Keratinocyte (primary cell): ENCODE results near the gene TPBGL. TPM values are rescaled to one million over a fixed set of nuclear protein-coding genes. Genes with fewer than 3 reads are reported as not detected.

ENCODE experiments used
- DNase-seq: peaks from one replicate; pipeline ENCODE4 v3.0.0-alpha.2; 2011; ENCODE audit warnings: low read depth, missing footprints, low spot score
- FAIRE-seq: peaks from 2 replicates; lab custom pipeline; 2011; peaks lifted over from hg19 to GRCh38; lab: Jason Lieb, UNC
- H2AFZ ChIP-seq: 2 replicates; pipeline ENCODE4 v1.6.0; 2012; ENCODE audit warnings: low read length, control low read depth, inconsistent platforms; ENCODE audit not compliant: control insufficient read depth
- H3K27ac ChIP-seq: 2 replicates; pipeline ENCODE4 v1.5.1; 2011; ENCODE audit warnings: low read length; ENCODE audit not compliant: control insufficient read depth, insufficient read depth
- H3K27me3 ChIP-seq: 3 replicates; pipeline ENCODE4 v1.6.0; 2011; ENCODE audit warnings: low read length; ENCODE audit not compliant: control insufficient read depth, insufficient read depth; ENCODE audit errors: extremely low read depth
- H3K36me3 ChIP-seq, 2 experiments: 2 replicates in 1 of 2; 3 replicates in 1 of 2; pipeline ENCODE4 v1.5.1; 2011; ENCODE audit warnings: low read length in 2 of 2, mild to moderate bottlenecking in 1 of 2; ENCODE audit not compliant: control insufficient read depth in 2 of 2, insufficient read depth in 2 of 2; ENCODE audit errors: extremely low read depth in 1 of 2
- H3K4me1 ChIP-seq: 3 replicates; pipeline ENCODE4 v1.5.1; 2011; ENCODE audit warnings: low read length; ENCODE audit not compliant: control insufficient read depth, insufficient read depth; ENCODE audit errors: extremely low read depth
- H3K4me2 ChIP-seq: 3 replicates; pipeline ENCODE4 v1.6.0; 2011; ENCODE audit warnings: low read depth, low read length; ENCODE audit not compliant: control insufficient read depth, insufficient read depth; ENCODE audit errors: extremely low read depth
- H3K4me3 ChIP-seq, 3 experiments: fragments of 200-600 bp in 1 of 3; sonication (generic) in 1 of 3; 2 replicates in 2 of 3; 3 replicates in 1 of 3; pipeline ENCODE4 v1.5.1; 2011 to 2016; ENCODE audit warnings: low read length in 3 of 3, mild to moderate bottlenecking in 3 of 3, control low read depth in 2 of 3, inconsistent platforms in 1 of 3, low read depth in 1 of 3, mixed read lengths in 1 of 3, mixed run types in 1 of 3, moderate library complexity in 1 of 3; ENCODE audit not compliant: control insufficient read depth in 2 of 3, insufficient read depth in 2 of 3; ENCODE audit errors: extremely low read depth in 1 of 3
- H3K79me2 ChIP-seq: 2 replicates; pipeline ENCODE4 v1.6.0; 2012; ENCODE audit warnings: low read length; ENCODE audit not compliant: control insufficient read depth, insufficient read depth
- H3K9ac ChIP-seq: 3 replicates; pipeline ENCODE4 v1.6.0; 2011; ENCODE audit warnings: low read length; ENCODE audit not compliant: control insufficient read depth, insufficient read depth; ENCODE audit errors: extremely low read depth
- H3K9me1 ChIP-seq: 3 replicates; pipeline ENCODE4 v1.6.0; 2011; ENCODE audit warnings: low read length; ENCODE audit not compliant: control insufficient read depth, insufficient read depth; ENCODE audit errors: extremely low read depth
- H3K9me3 ChIP-seq: 2 replicates; pipeline ENCODE4 v1.5.1; 2012; ENCODE audit warnings: low read depth, low read length; ENCODE audit not compliant: control insufficient read depth
- H4K20me1 ChIP-seq: 3 replicates; pipeline ENCODE4 v1.6.0; 2011; ENCODE audit warnings: low read length; ENCODE audit not compliant: control insufficient read depth, insufficient read depth; ENCODE audit errors: extremely low read depth
- CTCF ChIP-seq, 3 experiments: IDR thresholded peaks in 1 of 3; conservative IDR thresholded peaks in 1 of 3; optimal IDR thresholded peaks in 1 of 3; 2 replicates in 2 of 3; 3 replicates in 1 of 3; pipeline versions ENCODE3 to v1.5.1; 2011; ENCODE audit warnings: low read length in 3 of 3, mild to moderate bottlenecking in 3 of 3, moderate library complexity in 2 of 3, control low read depth in 1 of 3, inconsistent platforms in 1 of 3; ENCODE audit not compliant: insufficient read depth in 2 of 3; ENCODE audit errors: extremely low read depth in 1 of 3
- EZH2 ChIP-seq: IDR thresholded peaks from one replicate; pipeline ENCODE4 v1.6.1; 2012; ENCODE audit warnings: inconsistent platforms, mild to moderate bottlenecking, low read length, moderate library complexity
- dilution Hi-C: fragments of 300-500 bp; cut with MboI; formaldehyde crosslinking; loops from one replicate; pipeline ENCODE4 v1.7.0; 2020; ENCODE audit warnings: low sequenced_read_pairs; ENCODE audit not compliant: extremely low pct_ligation_motif_present
- polyA plus RNA-seq, 5 experiments: library from polyadenylated mRNA; depleted of rRNA in 3 of 5; stranded (reverse) in 3 of 5; stranded (forward) in 1 of 5; unstranded in 1 of 5; fragments of >200 nt; gene quantifications; 1 replicate in 1 of 5; 2 replicates in 3 of 5; 3 replicates in 1 of 5; pipeline versions ENCODE4 v1.2.1 to v1.2.3, GENCODE V29; 2011 to 2012; ENCODE audit warnings: missing spikeins in 2 of 5, low read depth in 1 of 5, low replicate concordance in 1 of 5

The TPBGL gene
- polyA plus RNA-seq, 1 donor (not counting 4 experiments of a cell fraction or from before 2014, with no cell fraction given), result not detected

- FAIRE-seq (no peak), DNase-seq (no peak)
- dilution Hi-C loops, result no loop called here
- no peak overlapping the region for H3K4me3 ChIP-seq
- no peak overlapping the region for H2AFZ ChIP-seq
- H3K9me1 ChIP-seq, result no peaks in the 10 kb centered on the region
- H3K9ac ChIP-seq, result no peak overlapping the region
- H3K27ac ChIP-seq, result no peak overlapping the region
- no peaks in the 10 kb centered on the region for H3K36me3 ChIP-seq
- H3K4me1 ChIP-seq, result no peaks in the 10 kb centered on the region
- H4K20me1 ChIP-seq, result no peaks in the 10 kb centered on the region
- no peaks in the 10 kb centered on the region for H3K79me2 ChIP-seq
- no peaks in the 10 kb centered on the region for H3K9me3 ChIP-seq
- H3K4me2 ChIP-seq, result no peak overlapping the region
- H3K27me3 ChIP-seq, result no peaks in the 10 kb centered on the region
- TF ChIP-seq EZH2, result no peak
- TF ChIP-seq CTCF (optimal IDR thresholded peaks at IDR 0.05 in 1 of 3, IDR thresholded peaks at IDR 0.05 in 1 of 3, conservative IDR thresholded peaks at IDR 0.05 in 1 of 3; ENCODE audit: extremely low read depth in 1 of 3, insufficient read depth in 2 of 3, low read length in 3 of 3), result no peak
These were observed 37.6 kb downstream of the TPBGL start for GRCh38 chr11:75277991-75278790.

GRCh38 chr11:75279273-75279672, 38.7 kb downstream of the TPBGL start:
- H3K4me1 ChIP-seq, result no peaks in the 10 kb centered on the region
- H3K79me2 ChIP-seq, result no peaks in the 10 kb centered on the region
- no peaks in the 10 kb centered on the region for H4K20me1 ChIP-seq
- H3K4me3 ChIP-seq, result no peak overlapping the region
- DNase-seq, result no peak
- dilution Hi-C loops, result no loop called here
- TF ChIP-seq CTCF (optimal IDR thresholded peaks at IDR 0.05 in 1 of 3, IDR thresholded peaks at IDR 0.05 in 1 of 3, conservative IDR thresholded peaks at IDR 0.05 in 1 of 3; ENCODE audit: extremely low read depth in 1 of 3, insufficient read depth in 2 of 3, low read length in 3 of 3) (no peak), EZH2 (no peak)
- H3K36me3 ChIP-seq, result no peaks in the 10 kb centered on the region
- no peak overlapping the region for H3K27ac ChIP-seq
- no peak overlapping the region for H3K9ac ChIP-seq
- no peak overlapping the region for H2AFZ ChIP-seq
- H3K4me2 ChIP-seq, result no peak overlapping the region
- FAIRE-seq, result no peak
- H3K9me3 ChIP-seq, result no peaks in the 10 kb centered on the region
- H3K9me1 ChIP-seq, result no peaks in the 10 kb centered on the region
- no peaks in the 10 kb centered on the region for H3K27me3 ChIP-seq
